Hematopoietic multipotent progenitor cell treated with erythropoietin and hydrocortisone succinate and interleukin-3 and kit ligand, for 8 days (in vitro differentiated cells): ENCODE results near the gene RUNX2.

Source experiments
- DNase-seq: peaks from one replicate; pipeline ENCODE4 v3.0.0-alpha.2; 2015

RUNX2 gene

DNA sequence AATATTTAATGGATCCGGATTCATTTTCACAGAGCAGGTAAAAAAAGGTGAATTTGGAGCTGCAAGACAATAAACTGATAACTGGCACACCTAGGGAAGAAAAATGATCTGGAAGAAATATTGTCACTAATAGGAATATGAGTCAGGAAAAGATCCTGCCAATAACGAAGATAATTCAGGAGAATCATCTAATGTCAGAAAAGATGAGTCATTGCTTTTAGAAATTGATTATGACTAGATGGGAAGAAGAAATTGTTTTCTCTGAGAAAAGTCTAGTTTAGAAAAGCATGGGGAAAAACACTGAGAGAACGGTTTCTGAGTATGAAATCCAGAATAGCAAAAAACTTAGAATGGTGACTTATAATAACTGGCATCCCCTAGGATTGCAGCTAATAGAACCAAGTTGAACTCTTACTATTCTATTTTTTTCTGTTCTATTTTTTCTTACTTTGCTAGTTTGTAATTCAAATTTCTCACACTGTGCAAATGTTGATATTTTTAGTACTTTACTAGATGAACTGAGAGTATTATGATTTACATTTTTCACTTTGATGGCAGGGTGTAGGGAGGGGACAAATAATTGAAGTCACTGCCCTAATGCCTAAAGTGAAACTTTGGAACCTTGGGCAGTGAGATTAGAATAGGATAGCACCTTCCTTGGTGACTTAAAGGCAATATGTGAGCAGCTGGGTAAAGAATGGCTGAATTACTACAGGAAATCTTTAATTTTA, 87.8 kb downstream of the RUNX2 start:
- DNase-seq = no peak

- DNase-seq = no peak
Measured at GRCh38 chr6:45416700-45417099, 88.6 kb downstream of the RUNX2 start.

DNA sequence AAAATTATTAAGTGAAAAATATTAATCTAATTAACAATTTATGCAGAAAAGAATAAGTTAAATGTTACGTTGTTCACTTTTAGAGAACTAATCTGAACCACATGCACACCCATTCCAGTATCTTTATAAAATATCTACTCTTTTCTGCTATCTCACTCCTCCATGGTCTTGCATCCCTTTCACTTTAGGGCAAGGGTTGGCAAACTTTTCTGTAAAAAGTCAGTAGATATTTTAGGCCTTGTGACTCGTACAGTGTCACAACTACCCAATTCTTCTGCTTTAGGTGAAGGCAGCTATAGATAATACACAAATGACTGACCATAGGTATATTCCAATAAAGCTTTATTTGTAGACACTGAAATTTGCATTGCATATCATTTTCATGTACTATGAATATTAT, 89.3 kb downstream of the RUNX2 start:
- DNase-seq = no peak

GRCh38 chr6:45419571-45420082, 91.5 kb downstream of the RUNX2 start:
- DNase-seq = peak; percentile 69

GRCh38 chr6:45420083-45420908, 92.2 kb downstream of the RUNX2 start:
- DNase-seq = peak; percentile 16

- DNase-seq = no peak
Measured at GRCh38 chr6:45420909-45421708, 93.0 kb downstream of the RUNX2 start.

DNA sequence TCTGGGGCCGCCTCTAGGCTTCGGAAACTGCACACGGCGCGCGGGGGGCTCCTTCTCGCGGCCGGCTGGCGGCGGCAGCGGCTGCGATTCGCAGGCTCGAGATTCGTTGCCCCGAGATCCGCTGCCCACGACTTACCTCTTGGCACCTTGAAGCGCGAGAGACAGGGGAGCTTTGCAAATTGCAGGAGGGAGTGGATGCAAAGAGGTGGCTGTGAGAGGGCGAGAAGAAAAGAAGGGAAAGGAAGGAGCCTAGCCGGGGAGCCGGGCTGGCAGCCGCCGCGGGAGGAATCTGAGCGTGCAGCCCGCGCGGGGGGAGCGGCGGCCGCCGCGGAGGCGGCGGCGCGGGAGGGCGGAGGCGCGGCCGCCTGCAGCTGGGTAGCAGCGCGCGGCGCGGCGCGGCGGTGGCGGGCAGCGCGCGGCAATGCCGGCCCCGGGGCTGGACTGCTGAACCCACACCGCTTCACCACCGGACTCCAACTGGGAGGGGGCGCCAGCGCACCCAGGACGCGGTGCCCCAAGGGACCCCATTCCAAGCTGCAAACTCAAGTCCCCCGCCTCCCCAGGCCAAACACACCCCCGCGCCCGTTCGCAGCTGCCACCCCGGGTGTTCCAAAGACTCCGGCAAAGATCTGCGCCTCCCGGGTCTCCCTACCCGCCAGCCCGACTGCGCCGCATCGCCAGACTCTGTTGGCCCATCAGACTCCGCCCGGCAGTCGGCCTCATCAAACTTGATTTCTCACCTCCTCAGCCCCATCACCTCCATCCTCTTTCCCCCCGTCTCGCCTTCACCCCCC, 93.8 kb downstream of the RUNX2 start:
- DNase-seq = no peak

GRCh38 chr6:45422503-45423110, 94.5 kb downstream of the RUNX2 start:
- no peak for DNase-seq

DNA sequence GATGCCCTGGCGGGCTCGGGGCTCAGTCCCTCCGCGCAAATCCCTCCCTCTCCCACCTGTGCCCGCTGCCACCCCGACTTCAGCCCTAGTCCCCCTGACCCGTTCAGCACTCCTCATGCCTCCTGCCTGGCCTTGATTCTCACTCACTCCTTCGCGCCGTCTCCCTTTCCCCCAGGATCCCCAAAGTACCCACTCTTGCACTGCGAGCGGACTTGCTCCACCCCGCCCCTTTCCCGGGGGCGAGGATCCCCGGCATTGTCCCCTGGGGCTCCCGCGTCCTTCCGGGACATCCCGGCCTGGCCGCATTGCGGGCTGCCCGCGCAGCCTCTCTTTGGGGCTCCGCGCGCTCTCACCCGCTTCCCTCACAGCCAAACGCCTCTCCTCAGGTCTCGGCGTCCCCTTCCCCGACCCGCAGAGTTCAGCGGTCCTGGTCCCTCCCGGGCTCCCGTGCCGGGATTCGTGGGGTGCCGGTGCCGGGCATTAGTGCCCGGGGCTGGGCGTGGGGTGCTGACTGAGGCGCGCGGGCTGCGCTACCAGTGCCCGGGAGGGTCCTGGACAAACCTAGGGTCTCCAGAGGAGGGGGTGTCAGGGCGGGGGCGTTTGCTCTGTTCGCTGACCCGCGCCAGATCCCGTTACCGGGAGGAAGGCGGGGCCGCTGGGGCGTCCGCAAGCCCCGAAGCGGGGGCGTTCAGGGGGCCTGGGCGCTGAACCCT, 95.1 kb downstream of the RUNX2 start:
- no peak for DNase-seq

GRCh38 chr6:45423824-45424450, 95.8 kb downstream of the RUNX2 start:
- no peak for DNase-seq

GRCh38 chr6:45424451-45424861, 96.3 kb downstream of the RUNX2 start:
- no peak for DNase-seq

- no peak for DNase-seq
Measured at GRCh38 chr6:45426251-45426650, 98.1 kb downstream of the RUNX2 start.

DNA sequence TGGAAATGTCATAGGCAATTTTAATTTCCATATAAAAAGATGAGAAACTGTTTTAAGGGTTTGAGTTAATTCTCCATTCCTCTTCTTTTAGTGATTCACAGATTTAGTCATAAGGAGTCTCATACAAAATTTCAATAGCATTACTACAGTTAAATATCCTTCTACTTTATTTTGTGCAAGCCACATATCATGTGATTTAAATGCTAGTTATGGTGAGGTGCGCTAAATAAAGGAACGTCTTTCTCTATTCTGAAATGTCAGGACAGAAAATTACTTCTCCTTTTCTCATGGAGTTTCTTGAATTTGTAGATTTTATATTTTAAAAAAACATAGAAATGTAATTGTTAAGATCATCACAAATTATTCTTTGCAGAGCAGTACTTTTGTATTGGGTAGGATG, 99.6 kb downstream of the RUNX2 start:
- DNase-seq = no peak

DNA sequence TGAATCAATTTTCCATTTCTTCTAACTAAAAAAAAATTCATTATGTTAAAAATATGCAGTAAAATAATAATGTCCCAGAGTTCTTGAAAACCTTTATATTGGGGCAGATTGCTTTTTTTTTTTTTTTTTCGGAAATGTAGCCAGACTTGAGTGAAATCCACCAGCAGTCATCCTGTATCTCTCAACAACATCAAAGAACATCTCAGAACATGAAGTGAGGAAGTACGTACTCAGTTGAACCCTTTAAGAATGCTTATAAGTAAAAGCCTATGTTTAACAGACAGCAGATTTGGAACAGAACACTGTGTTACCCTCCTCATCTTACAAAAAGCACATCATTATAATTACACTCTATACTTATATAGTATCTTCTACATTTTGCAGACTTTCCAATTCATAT, 100.6 kb downstream of the RUNX2 start:
- DNase-seq = no peak

DNA sequence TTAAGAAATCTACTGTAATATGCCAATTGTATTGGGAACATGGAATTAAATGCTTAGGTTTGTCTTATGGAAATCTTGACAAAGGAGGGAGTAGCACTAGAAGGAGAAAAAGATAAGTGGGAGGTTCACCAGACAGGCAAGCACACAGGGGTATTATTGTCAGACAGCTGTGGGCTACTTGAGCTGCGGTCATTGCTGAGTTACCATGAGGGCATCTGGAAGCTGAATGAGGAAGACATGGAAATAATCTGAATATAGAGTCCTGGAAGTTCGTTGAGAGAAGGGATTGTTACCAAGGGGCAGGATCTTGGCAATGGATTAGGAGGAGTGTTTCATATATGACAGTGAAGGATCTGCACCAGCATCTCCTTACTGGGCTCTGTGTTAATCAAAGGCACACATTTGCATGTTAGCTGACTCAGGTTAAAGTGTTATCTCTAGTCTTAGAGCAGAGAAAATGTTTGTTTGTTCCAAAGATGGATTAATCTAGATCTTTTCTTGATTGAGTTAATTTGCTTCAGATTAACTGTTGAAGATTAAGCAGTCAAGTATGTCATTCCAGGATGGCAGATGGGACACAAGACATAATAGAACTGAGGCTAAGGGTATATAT, 102.6 kb downstream of the RUNX2 start:
- DNase-seq = no peak

DNA sequence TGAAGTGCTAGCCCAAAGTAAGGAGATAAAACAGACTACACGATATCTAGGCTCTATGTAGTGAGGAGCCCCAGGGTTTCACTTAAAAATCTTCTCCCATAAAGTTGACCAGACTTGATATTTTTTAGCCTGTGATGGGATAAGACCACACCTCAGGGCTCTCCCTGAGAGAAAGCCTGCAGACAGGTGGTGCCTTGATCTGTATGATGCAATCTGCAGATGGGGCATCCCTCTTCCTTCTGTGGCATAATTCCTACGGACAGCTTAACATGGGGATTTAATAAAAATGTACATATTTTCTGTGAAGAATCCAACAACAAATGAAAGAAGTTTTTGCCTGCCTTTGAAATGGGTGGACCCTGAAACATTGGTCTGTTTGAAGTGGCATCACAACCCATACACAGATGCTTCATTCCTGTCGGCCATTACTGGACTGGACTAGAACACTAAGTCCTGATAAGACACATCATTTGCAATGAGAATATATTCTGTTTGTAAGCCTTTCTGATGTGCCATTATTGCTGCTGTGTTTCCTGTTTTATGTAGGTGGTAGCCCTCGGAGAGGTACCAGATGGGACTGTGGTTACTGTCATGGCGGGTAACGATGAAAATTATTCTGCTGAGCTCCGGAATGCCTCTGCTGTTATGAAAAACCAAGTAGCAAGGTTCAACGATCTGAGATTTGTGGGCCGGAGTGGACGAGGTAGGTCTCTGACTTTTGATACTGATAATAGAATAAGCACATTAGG, 103.4 kb downstream of the RUNX2 start:
- no peak for DNase-seq

DNA sequence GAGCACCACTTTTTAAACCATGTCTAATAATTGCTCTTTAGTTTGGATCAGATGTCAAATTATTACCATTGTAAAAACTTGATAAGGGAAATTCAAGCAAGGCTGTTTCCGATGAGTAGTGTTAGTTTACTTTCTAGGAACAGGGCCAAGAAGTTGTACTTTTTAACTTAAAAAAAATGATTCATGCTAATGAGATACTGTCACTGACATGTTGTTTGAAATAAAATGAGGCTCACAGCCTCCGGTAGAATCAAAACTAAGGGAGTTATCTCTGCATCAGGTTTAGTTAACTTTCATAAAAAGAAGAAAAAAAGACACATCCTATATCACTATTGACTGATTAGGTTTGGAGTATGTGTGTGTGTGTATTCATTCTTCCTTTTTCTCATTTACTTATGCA, 104.8 kb downstream of the RUNX2 start:
- peak; percentile 52 for DNase-seq

DNA sequence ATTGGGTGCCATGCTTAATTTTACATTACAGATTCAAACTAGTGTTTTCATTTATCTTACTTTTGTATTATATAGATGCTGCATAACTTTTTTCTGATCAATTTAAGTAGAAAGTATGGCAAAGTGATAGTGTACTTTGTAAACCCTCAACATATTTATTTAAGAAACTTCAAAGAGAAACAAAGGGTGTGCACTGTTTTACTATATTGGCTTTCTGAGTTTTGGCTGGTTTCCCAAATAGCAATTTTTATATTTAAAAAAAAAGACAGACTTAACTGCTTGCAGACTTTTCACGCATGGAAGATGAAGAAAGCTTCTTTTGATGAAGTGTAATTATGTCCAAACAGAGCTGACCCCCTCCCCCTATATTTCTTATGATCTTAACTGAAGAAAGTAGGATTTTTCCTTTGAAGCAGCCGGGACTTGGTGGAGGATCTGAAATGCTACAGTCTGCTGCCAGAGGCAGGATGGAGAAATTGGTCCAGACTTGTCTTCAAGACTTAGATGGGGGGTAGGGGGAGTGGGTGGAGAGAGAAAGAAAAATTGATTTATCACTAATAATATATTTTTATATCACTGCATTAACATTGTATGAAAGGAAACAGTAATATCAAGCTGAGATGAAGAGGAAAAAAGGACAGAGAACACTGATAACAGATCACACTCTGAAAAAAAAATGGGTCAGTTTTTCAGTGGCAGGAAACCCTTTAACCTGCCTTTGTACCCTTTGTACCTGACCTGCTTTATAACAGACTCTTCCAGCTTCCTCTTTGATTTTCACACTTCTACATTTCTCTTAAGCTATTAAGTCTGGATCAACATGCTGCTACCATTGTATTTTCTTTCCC, 105.6 kb downstream of the RUNX2 start:
- no peak for DNase-seq

DNA sequence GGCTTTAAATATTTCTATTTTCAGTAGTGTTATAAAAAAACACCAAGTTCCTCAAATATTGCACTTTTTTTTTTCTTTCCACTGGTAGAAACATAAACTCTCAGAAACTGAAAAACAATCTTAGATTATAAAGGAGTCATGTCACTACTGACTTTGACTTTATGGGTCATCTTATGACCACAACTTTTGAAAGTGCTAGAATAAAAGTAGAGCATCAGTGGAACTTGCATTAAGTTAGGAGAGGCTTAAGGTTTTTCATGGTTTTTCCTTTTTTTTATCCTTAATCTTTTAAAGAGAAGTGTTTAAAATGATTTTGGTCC, 106.2 kb downstream of the RUNX2 start:
- DNase-seq = no peak
